ENCODE measurements around the gene HSD3B7. TPM values are rescaled to one million over a fixed set of nuclear protein-coding genes. Genes with fewer than 3 reads are reported as not detected.
A peak's percentile ranks its signal among the peaks of the same experiment; 100 is the strongest.

Gene HSD3B7
- total and polyA plus RNA-seq, 2 of the 8 experiments (the other 6 are each of a cell fraction or from before 2014, with no cell fraction given): 2.9 to 6.6 TPM

DNA sequence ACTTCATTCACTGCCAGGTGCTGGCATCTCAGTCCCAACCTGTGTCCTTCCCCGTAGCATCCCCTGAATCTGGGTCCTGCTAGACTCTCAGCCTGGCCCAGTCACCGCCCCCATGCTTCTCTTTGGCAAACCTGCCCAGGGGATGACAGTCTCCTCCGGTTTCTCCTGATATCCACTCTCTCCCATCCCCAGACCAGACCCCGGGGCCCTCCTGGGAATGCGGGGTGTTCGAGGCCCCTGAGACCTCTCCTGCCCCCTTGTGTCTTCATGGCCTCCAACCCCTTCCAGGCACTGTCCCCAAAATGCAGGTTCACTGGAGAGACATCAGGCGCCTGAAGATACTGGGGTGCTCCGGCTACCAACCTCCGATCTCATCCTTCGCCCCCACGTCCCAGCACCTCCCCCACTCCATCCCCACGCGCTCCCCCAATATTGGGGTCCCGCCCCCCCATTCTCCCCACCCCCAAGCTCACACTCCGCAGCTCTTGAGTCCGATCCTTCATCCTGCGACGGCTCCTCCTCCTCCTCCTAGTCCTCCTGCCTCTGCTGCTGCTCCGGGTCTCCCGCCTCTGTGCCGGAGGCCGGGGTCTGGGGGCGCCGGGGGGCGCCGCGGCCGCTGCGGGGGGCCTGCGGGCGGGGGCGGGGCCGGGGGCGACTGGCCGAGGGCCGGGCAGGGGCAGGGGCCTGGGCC, 25.0 kb downstream of the HSD3B7 start:
- no peak overlapping the region for H2BK20ac ChIP-seq (ENCODE audit: low read length)
- DNase-seq (ENCODE audit: low read depth in 1 of 2, low spot score in 2 of 2) (peak in 1 of 2 experiments; percentile 65), FAIRE-seq (no peak)
- no peak overlapping the region for H3K23ac ChIP-seq (ENCODE audit: insufficient read length)
- H3K79me1 ChIP-seq (ENCODE audit: low read depth, low read length): 0 out of 2 replicates have a peak, but pooled peaks cover 2% of the 10 kb centered on the region
- peak overlapping the region; percentile 56; the same call in 1 of the 2 replicates for H2AK5ac ChIP-seq (ENCODE audit: low read depth, low read length)
- H3K4me1 ChIP-seq (replicated peaks in 1 of 4; ENCODE audit: control insufficient read depth in 3 of 4, insufficient read depth in 4 of 4, low read length in 3 of 4): peaks cover 4 to 18% (median 6%) of the 10 kb centered on the region in 4 experiments
- no peak overlapping the region for H3K4ac ChIP-seq (replicated peaks; ENCODE audit: insufficient read length, low read depth, low read length)
- no peak overlapping the region for H2BK12ac ChIP-seq (ENCODE audit: low read depth, low read length)
- H3K27me3 ChIP-seq (replicated peaks in 1 of 4; ENCODE audit: control insufficient read depth in 3 of 4, extremely low read depth in 1 of 4, insufficient read depth in 3 of 4, low read length in 3 of 4): no peaks in the 10 kb centered on the region; a peak in 2 of 7 replicates
- ChIA-PET POLR2A (ENCODE audit: partially characterized antibody) (interaction anchor here (1.4 to 1.6 kb wide), 2 partner anchors 24 to 25 kb away, joined by 3 to 6 read pairs; partner anchors contain the start of gene HSD3B7), CTCF (ENCODE audit: partially characterized antibody) (interaction anchor here (3.9 kb wide), 1 partner anchor 25 kb away, joined by 21 read pairs; the partner anchor contains the start of gene HSD3B7)
- no peak overlapping the region for H4K5ac ChIP-seq (ENCODE audit: insufficient read length, low read depth, low read length)
- H4K8ac ChIP-seq (ENCODE audit: extremely low read depth, insufficient read depth, low read length): no peak overlapping the region
- H3K4me3 ChIP-seq (ENCODE audit: extremely low read depth in 1 of 4, insufficient read depth in 2 of 4, low read depth in 3 of 4, low read length in 4 of 4): peak overlapping the region; percentile 36 to 63 (median 42)
- H3K14ac ChIP-seq (ENCODE audit: insufficient read length): no peak overlapping the region
- H2BK5ac ChIP-seq (ENCODE audit: low read depth, low read length): no peak overlapping the region
- no peak overlapping the region for H3K27ac ChIP-seq (ENCODE audit: low read depth, low read length)
- no peak overlapping the region for H3K56ac ChIP-seq (replicated peaks; ENCODE audit: insufficient read length, low read depth, low read length)
- no peak overlapping the region; the same call in 1 of the 2 replicates for H3K18ac ChIP-seq (ENCODE audit: extremely low read depth, low read length)
- no peak overlapping the region for H2BK120ac ChIP-seq (replicated peaks; ENCODE audit: low read depth, low read length)
- no peak overlapping the region for H2AFZ ChIP-seq (ENCODE audit: low read length)
- H3K4me2 ChIP-seq (ENCODE audit: insufficient read depth in 1 of 2, low read depth in 2 of 2, low read length in 2 of 2): peak overlapping the region; percentile 61 to 66
- peaks cover 0 to 4% of the 10 kb centered on the region in 2 experiments for H4K20me1 ChIP-seq (replicated peaks in 1 of 2; ENCODE audit: control insufficient read depth in 1 of 2, insufficient read depth in 2 of 2, low read length in 2 of 2)
- no peak overlapping the region; the same call in 1 of the 2 replicates for H2BK15ac ChIP-seq (ENCODE audit: low read length)
- WGBS, 2 experiments (ENCODE audit: extremely low coverage in 1 of 2, insufficient coverage in 1 of 2, insufficient read length in 1 of 2, insufficient replicate concordance in 2 of 2, low coverage in 1 of 2, low lambda C conversion rate in 2 of 2, missing lambda C conversion rate in 1 of 2): 12% methylated on average over 21 of the region's 36 CpGs; no CpG with 5 or more reads in 1 of the 2 experiments
- H3K9ac ChIP-seq (replicated peaks in 1 of 4; ENCODE audit: extremely low read depth in 1 of 4, low read depth in 3 of 4, low read length in 3 of 4): no peak overlapping the region
- H3K9me3 ChIP-seq (ENCODE audit: insufficient read depth in 2 of 2, low read depth in 1 of 2, low read length in 1 of 2): no peaks in the 10 kb centered on the region
- peaks cover 1% of the 10 kb centered on the region; the same call in 1 of the 2 replicates for H3K23me2 ChIP-seq (ENCODE audit: low read depth, low read length)
- peaks cover 0 to 4% of the 10 kb centered on the region in 2 experiments; a peak in 1 of 4 replicates for H3K79me2 ChIP-seq (ENCODE audit: control insufficient read depth in 1 of 2, insufficient read depth in 2 of 2, low read length in 2 of 2)
- no peak overlapping the region for H4K91ac ChIP-seq (replicated peaks; ENCODE audit: insufficient read length, low read length)
- no peaks in the 10 kb centered on the region for H3K36me3 ChIP-seq (ENCODE audit: control insufficient read depth in 2 of 4, insufficient read depth in 4 of 4, low read length in 3 of 4)
- TF ChIP-seq HDAC2 (IDR thresholded peaks at IDR 0.05; ENCODE audit: borderline replicate concordance in 1 of 2, low read depth in 2 of 2, low read length in 2 of 2) (no peak), RAD21 (IDR thresholded peaks at IDR 0.05 in 1 of 2, conservative IDR thresholded peaks at IDR 0.05 in 1 of 2; ENCODE audit: low read depth in 2 of 2, low read length in 2 of 2) (peak; percentile 12 to 43; a peak in 2 of 4 replicates), TBP (IDR thresholded peaks at IDR 0.05; ENCODE audit: low read depth, low read length) (no peak), SRF (IDR thresholded peaks at IDR 0.05; ENCODE audit: low read depth, low read length) (no peak), PHF8 (conservative IDR thresholded peaks at IDR 0.05; ENCODE audit: low read depth, low read length) (no peak), ZNF274 (IDR thresholded peaks at IDR 0.05; ENCODE audit: borderline replicate concordance, extremely low read depth, low read length) (no peak), CEBPB (IDR thresholded peaks at IDR 0.05; ENCODE audit: low read depth, low read length) (no peak)
- TF ChIP-seq, protein P1, sequence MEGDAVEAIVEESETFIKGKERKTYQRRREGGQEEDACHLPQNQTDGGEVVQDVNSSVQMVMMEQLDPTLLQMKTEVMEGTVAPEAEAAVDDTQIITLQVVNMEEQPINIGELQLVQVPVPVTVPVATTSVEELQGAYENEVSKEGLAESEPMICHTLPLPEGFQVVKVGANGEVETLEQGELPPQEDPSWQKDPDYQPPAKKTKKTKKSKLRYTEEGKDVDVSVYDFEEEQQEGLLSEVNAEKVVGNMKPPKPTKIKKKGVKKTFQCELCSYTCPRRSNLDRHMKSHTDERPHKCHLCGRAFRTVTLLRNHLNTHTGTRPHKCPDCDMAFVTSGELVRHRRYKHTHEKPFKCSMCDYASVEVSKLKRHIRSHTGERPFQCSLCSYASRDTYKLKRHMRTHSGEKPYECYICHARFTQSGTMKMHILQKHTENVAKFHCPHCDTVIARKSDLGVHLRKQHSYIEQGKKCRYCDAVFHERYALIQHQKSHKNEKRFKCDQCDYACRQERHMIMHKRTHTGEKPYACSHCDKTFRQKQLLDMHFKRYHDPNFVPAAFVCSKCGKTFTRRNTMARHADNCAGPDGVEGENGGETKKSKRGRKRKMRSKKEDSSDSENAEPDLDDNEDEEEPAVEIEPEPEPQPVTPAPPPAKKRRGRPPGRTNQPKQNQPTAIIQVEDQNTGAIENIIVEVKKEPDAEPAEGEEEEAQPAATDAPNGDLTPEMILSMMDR (IDR thresholded peaks at IDR 0.05; ENCODE audit: control extremely low read depth in 1 of 3, insufficient read depth in 1 of 3, low read depth in 1 of 3, low read length in 3 of 3): peak in 2 of 3 experiments; percentile 37 to 48; a peak in 2 of 4 replicates

All from H1 (cell line).